Mucosa of descending colon (tissue), 3 donors: ENCODE measurements around the gene C11orf71. TPM values are rescaled to one million over a fixed set of nuclear protein-coding genes. Genes with fewer than 3 reads are reported as not detected.
A peak's percentile ranks its signal among the peaks of the same experiment; 100 is the strongest.

ENCODE experiments used
- ATAC-seq: fragments of 200-7000 bp; cut with Tn5 transposase; one replicate; pipeline ENCODE4 v1.9.1; 2020; ENCODE audit warnings: mild to moderate bottlenecking, moderate library complexity
- DNase-seq, 3 donors: peaks; one replicate each; pipeline ENCODE4 v3.0.0-alpha.2; 2020
- H3K36me3 ChIP-seq: fragments of 200-600 bp; one replicate; pipeline ENCODE4 v1.8.0; 2021; ENCODE audit warnings: low read depth, mild to moderate bottlenecking
- H3K4me1 ChIP-seq: fragments of 200-600 bp; one replicate; pipeline ENCODE4 v1.8.0; 2021; ENCODE audit warnings: low read depth, mild to moderate bottlenecking
- H3K4me3 ChIP-seq: fragments of 200-600 bp; one replicate; pipeline ENCODE4 v1.8.0; 2021; ENCODE audit warnings: mild to moderate bottlenecking
- H3K9me3 ChIP-seq: fragments of 200-600 bp; one replicate; pipeline ENCODE4 v1.8.0; 2021; ENCODE audit warnings: mild to moderate bottlenecking
- CTCF ChIP-seq: fragments of 200-600 bp; IDR thresholded peaks from one replicate; pipeline ENCODE4 v1.8.0; 2022; ENCODE audit warnings: antibody characterized with exemption, mild to moderate bottlenecking
- intact Hi-C, 2 donors: fragments of 100-400 bp; cut with DNase I in 1 of 2; cut with micrococcal nuclease in 1 of 2; formaldehyde crosslinking; loops; one replicate each; pipeline versions ENCODE4 v1.11.0 to v1.11.1; 2022; cut with DNase I, micrococcal nuclease
- total RNA-seq, 3 donors: library from RNA; stranded (reverse); fragmentation: NEBNext Ultra II Directional in 2 of 3; extraction: Animal tissue kit (Norgen Biotek cat#: 25700) in 2 of 3; gene quantifications; one replicate each; pipeline versions ENCODE4 v1.2.1 to v1.2.4, GENCODE V29; 2021 to 2023
- donor health status: DM: no; HTN: no; CAD: no; lungs with moderate emphysema.
- donor health status: DM: no; HTN: no; CAD: no.
- donor health status: DM: no; HTN: yes; CAD: no.

The C11orf71 gene
- total RNA-seq, 3 donors from 2014 or later, result 8.6 to 14.0 (median 12.0) TPM

GRCh38 chr11:114386545-114386944, 13.8 kb downstream of the C11orf71 start:
- Histone ChIP-seq H3K9me3 (no peaks in the 10 kb centered on the region), H3K36me3 (no peaks in the 10 kb centered on the region), H3K4me1 (no peaks in the 10 kb centered on the region), H3K4me3 (no peak overlapping the region)
- DNase-seq, result no peak
- intact Hi-C loops, result no loop called here
- TF ChIP-seq CTCF, result no peak
- no peak for ATAC-seq

DNA sequence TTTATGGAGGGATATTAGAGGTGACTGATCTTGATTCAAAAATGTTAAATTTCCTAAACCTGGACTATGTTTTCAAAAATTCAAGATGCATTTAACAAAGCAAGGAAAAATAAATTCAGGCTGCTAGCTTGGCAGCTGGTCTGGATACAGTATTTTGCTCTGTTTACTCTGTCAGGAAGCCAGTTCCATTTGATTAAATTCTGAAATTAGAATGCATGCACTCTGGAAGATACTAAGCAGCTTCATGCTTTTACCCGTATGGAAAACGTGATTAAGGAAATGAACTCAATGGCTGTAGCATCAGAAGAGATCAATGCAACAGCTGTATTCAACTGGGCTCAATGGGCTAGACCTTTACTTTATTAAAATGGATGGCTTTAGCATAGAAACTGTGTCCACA, 14.2 kb downstream of the C11orf71 start:
- no peak for ATAC-seq
- no peak for DNase-seq
- no peaks in the 10 kb centered on the region for H3K4me1 ChIP-seq
- no peak for TF ChIP-seq CTCF
- no peaks in the 10 kb centered on the region for H3K9me3 ChIP-seq
- no peaks in the 10 kb centered on the region for H3K36me3 ChIP-seq
- intact Hi-C loops, result no loop called here
- no peak overlapping the region for H3K4me3 ChIP-seq

GRCh38 chr11:114384487-114384886, 15.8 kb downstream of the C11orf71 start:
- no peaks in the 10 kb centered on the region for H3K9me3 ChIP-seq
- H3K4me3 ChIP-seq, result no peak overlapping the region
- H3K36me3 ChIP-seq, result no peaks in the 10 kb centered on the region
- TF ChIP-seq CTCF, result no peak
- DNase-seq (no peak), ATAC-seq (peak; percentile 87)
- no peaks in the 10 kb centered on the region for H3K4me1 ChIP-seq
- intact Hi-C loops, result no loop called here

DNA sequence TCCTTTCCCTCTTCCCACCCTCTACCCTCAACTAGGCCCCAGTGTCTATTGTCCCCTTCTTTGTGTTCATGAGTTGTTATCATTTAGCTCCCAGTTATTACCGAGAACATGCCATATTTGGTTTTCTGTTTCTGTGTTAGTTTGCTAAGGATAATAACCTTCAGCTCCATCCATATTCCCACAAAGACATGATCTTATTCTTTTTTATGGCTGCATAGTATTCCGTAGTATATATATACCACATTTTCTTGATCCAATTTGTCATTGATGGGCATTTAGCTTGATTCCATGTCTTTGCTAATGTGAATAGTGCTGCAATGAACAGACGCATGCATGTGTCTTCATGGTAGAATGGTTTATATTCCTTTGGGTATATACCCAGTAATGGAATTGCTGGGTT, 17.8 kb downstream of the C11orf71 start:
- TF ChIP-seq CTCF, result no peak
- Histone ChIP-seq H3K4me1 (no peaks in the 10 kb centered on the region), H3K4me3 (no peak overlapping the region), H3K9me3 (no peaks in the 10 kb centered on the region), H3K36me3 (no peaks in the 10 kb centered on the region)
- no peak for DNase-seq
- intact Hi-C loops, result no loop called here
- ATAC-seq, result no peak

- no peak for TF ChIP-seq CTCF
- H3K4me1 ChIP-seq, result no peaks in the 10 kb centered on the region
- no peak for ATAC-seq
- H3K36me3 ChIP-seq, result no peaks in the 10 kb centered on the region
- intact Hi-C loops, result no loop called here
- no peaks in the 10 kb centered on the region for H3K9me3 ChIP-seq
- DNase-seq, result no peak
- no peak overlapping the region for H3K4me3 ChIP-seq
These were observed 20.8 kb downstream of the C11orf71 start for GRCh38 chr11:114379394-114380069.
